ENCODE results near the gene TYMP.

- TF ChIP-seq CTCF (IDR thresholded peaks at IDR 0.05) = no peak
- TF ChIP-seq POLR2AphosphoS5 (IDR thresholded peaks at IDR 0.05; ENCODE audit: low read depth, low read length) = no peak
- TF ChIP-seq REST (IDR thresholded peaks at IDR 0.05; ENCODE audit: insufficient read depth in 1 of 2, low read depth in 2 of 2, low read length in 1 of 2) = no peak
- TF ChIP-seq SIN3A (IDR thresholded peaks at IDR 0.05; ENCODE audit: borderline replicate concordance, insufficient read depth, low read depth, low read length) = no peak
- no peak for TF ChIP-seq TCF7L2 (IDR thresholded peaks at IDR 0.05; ENCODE audit: low read depth, low read length)
These were observed 12.7 kb upstream of the TYMP start for GRCh38 chr22:50542416-50542927.
